K562 (cell line): ENCODE results near the gene IL20RB. TPM values are rescaled to one million over a fixed set of nuclear protein-coding genes. Genes with fewer than 3 reads are reported as not detected.

ENCODE experiments used
- ATAC-seq: fragments of 200-7000 bp; cut with Tn5 transposase; 3 replicates; pipeline ENCODE4 v1.9.1; 2020; ENCODE audit warnings: moderate library complexity
- BruUV-seq: library from RNA; stranded (reverse); fragments of 400-500 nt; replicated peaks from 2 replicates; lab custom pipeline; 2021; lab: Mats Ljungman, UMichigan
- CTCF ChIA-PET: fragments of 300-600 bp; formaldehyde crosslinking; extraction: SDS; loops from one replicate; lab custom pipeline; 2021; ENCODE audit warnings: low intra/inter-chr PET ratio; lab: Yijun Ruan, JAX
- POLR2A ChIA-PET: fragments of 300-600, 350-650 bp; sonication (Branson Sonifier 250); formaldehyde crosslinking; extraction: SDS; loops from one replicate; lab custom pipeline; 2021; ENCODE audit warnings: antibody characterized with exemption, inconsistent platforms; lab: Yijun Ruan, JAX
- DNase-seq, 4 experiments: peaks; one replicate each; pipeline versions ENCODE4 v3.0.0 to v3.0.0-alpha.2; 2011 to 2018; ENCODE audit warnings: low spot score in 3 of 4, mixed read lengths in 3 of 4; ENCODE audit errors: extremely low read depth in 1 of 4
- FAIRE-seq: peaks from 2 replicates; lab custom pipeline; 2011; peaks lifted over from hg19 to GRCh38; lab: Jason Lieb, UNC
- H2AFZ ChIP-seq: 2 replicates; pipeline ENCODE4 v1.6.0; 2011; ENCODE audit warnings: low read depth, low read length, control low read depth, inconsistent platforms
- H3K27ac ChIP-seq: fragments of 200-600 bp; 3 replicates; pipeline ENCODE4 v1.8.0; 2011; ENCODE audit warnings: low read depth, mild to moderate bottlenecking, control low read depth, inconsistent platforms, low read length, moderate library complexity, mixed read lengths; ENCODE audit errors: extremely low read depth
- H3K27me3 ChIP-seq, 2 experiments: fragments of 300-600 bp in 1 of 2; 2 replicates in 1 of 2; 3 replicates in 1 of 2; pipeline versions ENCODE4 v1.6.0 to v1.8.0; 2011; ENCODE audit warnings: inconsistent platforms in 2 of 2, low read length in 2 of 2, mild to moderate bottlenecking in 1 of 2, mixed read lengths in 1 of 2, moderate library complexity in 1 of 2; ENCODE audit not compliant: control insufficient read depth in 2 of 2, insufficient read depth in 2 of 2
- H3K36me3 ChIP-seq: fragments of 300-600 bp; 3 replicates; pipeline ENCODE4 v1.8.0; 2011; ENCODE audit warnings: mild to moderate bottlenecking, low read length, inconsistent platforms; ENCODE audit not compliant: control insufficient read depth, insufficient read depth
- H3K4me1 ChIP-seq, 2 experiments: fragments of 200-600 bp in 1 of 2; replicated peaks in 1 of 2; 2 replicates in 1 of 2; 3 replicates in 1 of 2; pipeline versions ENCODE4 v1.5.1 to v1.8.0; 2011; ENCODE audit warnings: inconsistent platforms in 2 of 2, low read length in 2 of 2, mild to moderate bottlenecking in 1 of 2, mixed read lengths in 1 of 2, moderate library complexity in 1 of 2; ENCODE audit not compliant: control insufficient read depth in 2 of 2, insufficient read depth in 2 of 2
- H3K4me2 ChIP-seq: 2 replicates; pipeline ENCODE4 v1.6.1; 2011; ENCODE audit warnings: low read length, control low read depth, inconsistent platforms, mixed read lengths; ENCODE audit not compliant: insufficient read depth
- H3K4me3 ChIP-seq: fragments of 200-600 bp; sonication (generic), shearing (Covaris generic); 2 replicates; pipeline ENCODE4 v1.5.1; 2016; ENCODE audit warnings: control low read depth, inconsistent platforms
- H3K79me2 ChIP-seq: fragments of 200-600 bp; 3 replicates; pipeline ENCODE4 v1.8.0; 2011; ENCODE audit warnings: low read length, inconsistent platforms; ENCODE audit not compliant: control insufficient read depth, insufficient read depth
- H3K9ac ChIP-seq, 2 experiments: 2 replicates each; pipeline versions ENCODE4 v1.6.0 to v1.6.1; 2011; ENCODE audit warnings: low read depth in 2 of 2, low read length in 2 of 2, control low read depth in 1 of 2, inconsistent platforms in 1 of 2, mild to moderate bottlenecking in 1 of 2, mixed read lengths in 1 of 2; ENCODE audit not compliant: insufficient read depth in 1 of 2
- H3K9me1 ChIP-seq: one replicate; pipeline ENCODE4 v1.6.0; 2011; ENCODE audit warnings: inconsistent platforms, mild to moderate bottlenecking, low read length, moderate library complexity; ENCODE audit not compliant: control insufficient read depth, insufficient read depth
- H3K9me3 ChIP-seq: replicated peaks from 2 replicates; pipeline ENCODE4 v1.5.1; 2011; ENCODE audit warnings: low read depth, low read length, inconsistent platforms; ENCODE audit not compliant: control insufficient read depth, insufficient read depth
- H4K20me1 ChIP-seq: replicated peaks from 2 replicates; pipeline ENCODE4 v1.6.1; 2011; ENCODE audit warnings: low read length, inconsistent platforms, mixed read lengths; ENCODE audit not compliant: control insufficient read depth, insufficient read depth
- HDAC3 ChIP-seq: fragments of 450-650 bp; IDR thresholded peaks from 2 replicates; pipeline ENCODE4 v1.6.1; 2018; ENCODE audit warnings: borderline replicate concordance, mild to moderate bottlenecking, moderate library complexity; ENCODE audit not compliant: partially characterized antibody
- HNRNPH1 ChIP-seq: fragments of 200-400 bp; formaldehyde crosslinking; optimal IDR thresholded peaks from 2 replicates; pipeline ENCODE3; 2017; ENCODE audit warnings: low read depth, mild to moderate bottlenecking, low read length, moderate library complexity
- KAT2B ChIP-seq: IDR thresholded peaks from one replicate; pipeline ENCODE4 v1.6.1; 2012; ENCODE audit warnings: low read depth, mild to moderate bottlenecking, control low read depth, inconsistent platforms, low read length, moderate library complexity
- NFRKB ChIP-seq: fragments of 450-650 bp; IDR thresholded peaks from 2 replicates; pipeline ENCODE4 v1.6.1; 2016; ENCODE audit warnings: low read depth
- POLR3A ChIP-seq: IDR thresholded peaks from 2 replicates; pipeline ENCODE4 v1.6.1; 2011; ENCODE audit warnings: borderline replicate concordance, mild to moderate bottlenecking, moderate library complexity; ENCODE audit not compliant: insufficient read length, insufficient read depth; ENCODE audit errors: extremely low read depth
- SRF ChIP-seq, 2 experiments: fragments of 250-450, 450-650 bp in 1 of 2; sonication (Bioruptor Pico) in 1 of 2; sonication (generic) in 1 of 2; formaldehyde crosslinking; IDR thresholded peaks; 2 replicates each; pipeline versions ENCODE4 v1.5.0 to v1.5.1; 2020 to 2022; ENCODE audit warnings: mild to moderate bottlenecking in 1 of 2, missing genetic modification reagents in 1 of 2
- ZBTB12 ChIP-seq: fragments of 250-450 bp; sonication (Bioruptor Pico); IDR thresholded peaks from 2 replicates; pipeline ENCODE4 v1.4.0; 2020
- ZNF584 ChIP-seq: fragments of 200-800 bp; sonication (Bioruptor generic); IDR thresholded peaks from 2 replicates; pipeline ENCODE4 v1.6.1; 2016; ENCODE audit warnings: low read depth, mild to moderate bottlenecking, missing genetic modification characterization, missing compliant biosample characterization
- ZNF740 ChIP-seq, 3 experiments: fragments of 200-800 bp in 1 of 3; sonication (Bioruptor generic) in 1 of 3; sonication (generic) in 1 of 3; formaldehyde crosslinking in 1 of 3; IDR thresholded peaks; 2 replicates each; pipeline versions ENCODE4 v1.6.1 to v1.8.0; 2016 to 2022; ENCODE audit warnings: mild to moderate bottlenecking in 2 of 3, missing compliant biosample characterization in 2 of 3, missing genetic modification characterization in 2 of 3, missing genetic modification reagents in 1 of 3
- WGBS: fragments of 100-300 bp; shearing (Covaris generic); methylation state at CpG from one replicate; pipeline ENCODE4 v1.1.6; 2016; ENCODE audit warnings: low coverage, mixed read lengths; ENCODE audit not compliant: insufficient coverage; ENCODE audit errors: missing lambda C conversion rate; 5-methylcytosine and 5-hydroxymethylcytosine counted together
- in situ Hi-C: fragments of 300-500 bp; cut with MboI; formaldehyde crosslinking; loops from 4 replicates; pipeline ENCODE4 v1.15.0; 2018; ENCODE audit warnings: inconsistent platforms, mixed read lengths
- intact Hi-C: fragments of 100-400 bp; cut with micrococcal nuclease; formaldehyde crosslinking; loops from 2 replicates; pipeline ENCODE4 v1.14.2; 2022
- polyA plus RNA-seq, 8 experiments: library from polyadenylated mRNA; depleted of rRNA in 4 of 8; stranded (reverse) in 5 of 8; unstranded in 3 of 8; fragments of >200 nt; fragmentation: Nextera tagmentation in 2 of 8; fragmentation: Illumina TruSeq in 1 of 8; extraction: Ambion mirVana in 2 of 8; extraction: Trizol in 1 of 8; gene quantifications; 2 replicates each; pipeline versions ENCODE4 v1.2.1 to v1.2.3, GENCODE V29; 2011 to 2014; ENCODE audit warnings: inconsistent platforms in 1 of 8, missing spikeins in 1 of 8
- total RNA-seq, 7 experiments: library from RNA; depleted of rRNA in 6 of 7; stranded (reverse); fragments of >200 nt in 6 of 7; fragmentation: Illumina TruSeq in 2 of 7; extraction: Trizol in 2 of 7; gene quantifications; 2 replicates each; pipeline versions ENCODE4 v1.2.1 to v1.2.3, GENCODE V29; 2011 to 2021; ENCODE audit warnings: low replicate concordance in 1 of 7

The IL20RB gene
- total and polyA plus RNA-seq, 9 of the 15 experiments (the other 6 are each of a cell fraction or from before 2014, with no cell fraction given), result 0.77 to 9.9 (median 6.1) TPM

- intact Hi-C loops (no loop called here), in situ Hi-C loops (no loop called here)
- Histone ChIP-seq H3K4me3 (no peak overlapping the region), H4K20me1 (no peaks in the 10 kb centered on the region), H3K27me3 (peaks cover 0 to 4% of the 10 kb centered on the region in 2 experiments; a peak in 2 of 5 replicates), H3K36me3 (no peaks in the 10 kb centered on the region), H3K27ac (no peak overlapping the region), H3K9me3 (no peaks in the 10 kb centered on the region), H3K9me1 (no peaks in the 10 kb centered on the region), H3K4me1 (no peaks in the 10 kb centered on the region), H2AFZ (no peak overlapping the region), H3K4me2 (no peak overlapping the region), H3K9ac (no peak overlapping the region), H3K79me2 (no peaks in the 10 kb centered on the region)
- no TSS peak for BruUV-seq
- ChIA-PET POLR2A (no interaction called here), CTCF (no interaction called here)
- DNase-seq (no peak), FAIRE-seq (no peak), ATAC-seq (no peak)
- TF ChIP-seq SRF (CRISPR knock-in tag; IDR thresholded peaks at IDR 0.05) (no peak), HNRNPH1 (no peak), POLR3A (no peak), KAT2B (no peak), ZBTB12 (CRISPR knock-in tag) (no peak), ZNF740 (CRISPR knock-in tag; IDR thresholded peaks at IDR 0.05) (no peak), ZNF740 (tag; IDR thresholded peaks at IDR 0.05) (no peak), HDAC3 (no peak), NFRKB (no peak), ZNF584 (CRISPR knock-in tag) (no peak)
- 0% methylated on average over 2 of the region's 4 CpGs for WGBS
Observed at GRCh38 chr3:137041686-137042085, 83.9 kb downstream of the IL20RB start.
